OCI-LY1 (cell line): ENCODE results near the gene BLVRA.
"Not testable (repeated sequence)": the region's sequence is repeated elsewhere in the genome, so short reads cannot be mapped to it uniquely, and the experiment has no call there.

Source experiments
- H2AFZ ChIP-seq: fragments of 200-600 bp; sonication (generic), shearing (Covaris generic); 2 replicates; pipeline ENCODE4 v1.6.0; 2014; ENCODE audit warnings: antibody characterized with exemption, mild to moderate bottlenecking, low read length
- H3F3A ChIP-seq: fragments of 200-600 bp; sonication (generic), shearing (Covaris generic); 2 replicates; pipeline ENCODE4 v1.6.0; 2014; ENCODE audit warnings: mild to moderate bottlenecking, antibody characterized with exemption, low read length, moderate library complexity; ENCODE audit not compliant: insufficient read depth
- H3K27ac ChIP-seq: fragments of 200-600 bp; sonication (generic); 2 replicates; pipeline ENCODE4 v1.5.1; 2014; ENCODE audit warnings: low read length, mixed run types, mild to moderate bottlenecking, low read depth; ENCODE audit not compliant: poor library complexity, severe bottlenecking
- H3K27me3 ChIP-seq: fragments of 200-600 bp; sonication (generic); 2 replicates; pipeline ENCODE4 v1.6.0; 2014; ENCODE audit warnings: antibody characterized with exemption, mild to moderate bottlenecking, low read length, moderate library complexity; ENCODE audit not compliant: insufficient read depth
- H3K36me3 ChIP-seq: fragments of 200-600 bp; sonication (generic); 2 replicates; pipeline ENCODE4 v1.6.1; 2014; ENCODE audit warnings: mild to moderate bottlenecking, antibody characterized with exemption, low read length, moderate library complexity, mixed read lengths; ENCODE audit not compliant: insufficient read depth
- H3K4me1 ChIP-seq: fragments of 200-600 bp; sonication (generic); 2 replicates; pipeline ENCODE4 v1.5.1; 2014; ENCODE audit warnings: mild to moderate bottlenecking, low read length, moderate library complexity; ENCODE audit not compliant: insufficient read depth, severe bottlenecking
- H3K4me2 ChIP-seq: fragments of 200-600 bp; sonication (generic), shearing (Covaris generic); 2 replicates; pipeline ENCODE4 v1.6.1; 2014; ENCODE audit warnings: low read length
- H3K4me3 ChIP-seq: fragments of 200-600 bp; sonication (generic); 2 replicates; pipeline ENCODE4 v1.5.1; 2014; ENCODE audit warnings: low read length, low read depth, mild to moderate bottlenecking, mixed read lengths; ENCODE audit not compliant: poor library complexity, severe bottlenecking
- H3K79me2 ChIP-seq: fragments of 200-600 bp; shearing (Covaris generic); 2 replicates; pipeline ENCODE4 v1.6.1; 2016; ENCODE audit warnings: mixed run types, low read length, mixed read lengths; ENCODE audit not compliant: insufficient read depth
- H3K9ac ChIP-seq: fragments of 200-600 bp; sonication (generic), shearing (Covaris generic); 2 replicates; pipeline ENCODE4 v1.6.1; 2014; ENCODE audit warnings: mild to moderate bottlenecking, low read length, mixed read lengths
- H3K9me2 ChIP-seq: fragments of 200-600 bp; sonication (generic), shearing (Covaris generic); 2 replicates; pipeline ENCODE4 v1.6.1; 2014; ENCODE audit warnings: low read depth, mild to moderate bottlenecking, low read length, mixed read lengths
- H3K9me3 ChIP-seq: fragments of 200-600 bp; shearing (Covaris generic); 2 replicates; pipeline ENCODE4 v1.6.1; 2014; ENCODE audit warnings: low read length, mixed read lengths
- H4K20me1 ChIP-seq: fragments of 200-600 bp; sonication (generic), shearing (Covaris generic); 2 replicates; pipeline ENCODE4 v1.6.0; 2016; ENCODE audit warnings: mild to moderate bottlenecking, low read length; ENCODE audit not compliant: insufficient read depth
- CTCF ChIP-seq: fragments of 200-600 bp; sonication (generic), shearing (Covaris generic); IDR thresholded peaks from 2 replicates; pipeline ENCODE4 v1.5.1; 2017; ENCODE audit warnings: mild to moderate bottlenecking, antibody characterized with exemption, low read length, moderate library complexity, mixed read lengths
- EZH2 ChIP-seq: fragments of 200-600 bp; sonication (generic), shearing (Covaris generic); IDR thresholded peaks from 2 replicates; pipeline ENCODE4 v1.8.0; 2017; ENCODE audit warnings: borderline replicate concordance, mixed run types, mild to moderate bottlenecking, antibody characterized with exemption, low read length, moderate library complexity, mixed read lengths

The BLVRA gene

GRCh38 chr7:43727494-43727893 lies 31.0 kb upstream of the BLVRA start:
- Histone ChIP-seq H3K9ac (no peak overlapping the region), H3K36me3 (peaks cover 17% of the 10 kb centered on the region), H2AFZ (no peak overlapping the region), H3K9me2 (no peaks in the 10 kb centered on the region), H3K4me1 (peaks cover 23% of the 10 kb centered on the region), H4K20me1 (no peaks in the 10 kb centered on the region), H3K4me2 (peak overlapping the region; percentile 28), H3F3A (no peaks in the 10 kb centered on the region), H3K27me3 (no peaks in the 10 kb centered on the region), H3K4me3 (peak overlapping the region; percentile 78), H3K27ac (no peak overlapping the region), H3K9me3 (0 out of 2 replicates have a peak, but pooled peaks cover 3% of the 10 kb centered on the region), H3K79me2 (peaks cover 65% of the 10 kb centered on the region)
- TF ChIP-seq CTCF (0 out of 2 replicates have a peak, but pooled peaks have one; percentile 3), EZH2 (no peak)

DNA sequence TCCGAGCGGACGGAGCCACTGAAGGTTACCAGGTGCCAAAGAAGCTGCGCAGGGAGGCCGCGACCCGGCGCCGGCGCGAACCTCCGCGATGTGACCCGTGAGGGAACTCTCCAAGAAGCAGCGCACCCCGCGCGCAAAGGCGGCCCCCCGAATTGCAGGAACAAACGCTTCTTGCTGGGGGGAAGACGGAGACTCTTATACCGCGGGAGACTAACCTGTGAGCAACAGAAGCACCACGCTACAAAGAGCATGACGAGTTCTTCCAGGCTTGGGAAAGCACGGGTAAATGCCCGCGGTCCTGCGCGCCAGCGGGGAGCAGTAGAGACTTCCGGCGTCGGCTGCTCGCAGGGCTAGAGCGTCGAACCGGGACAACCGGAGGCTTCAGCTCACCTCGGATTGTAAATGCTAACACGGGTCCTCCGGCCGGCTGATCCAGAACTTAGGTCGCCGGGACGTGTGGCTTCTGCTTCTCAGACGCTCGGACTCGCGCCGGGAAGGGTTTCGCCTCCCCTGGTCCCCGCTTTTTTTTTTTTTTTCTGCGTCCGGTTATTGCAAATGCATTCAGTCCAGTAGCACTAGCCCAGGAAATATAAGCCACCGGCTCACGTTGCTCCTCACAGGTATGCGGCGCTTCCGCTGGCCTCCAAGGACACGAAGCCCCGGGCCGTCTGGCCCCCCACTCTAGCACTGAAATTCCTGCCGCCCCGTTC lies 29.1 kb upstream of the BLVRA start, which contains the start of gene COA1:
Gene COA1, minus strand, starts transcription at position 310 of the 710 bp plus-strand sequence. CDS start 80,909 bp downstream, outside the sequence.
- Histone ChIP-seq H3K4me1 (peaks cover 23% of the 10 kb centered on the region), H3K27me3 (no peaks in the 10 kb centered on the region), H3K4me3 (peak within 1 kb of the TSS; percentile 78), H4K20me1 (no peaks in the 10 kb centered on the region), H3K9me2 (no peaks in the 10 kb centered on the region), H3K27ac (peak within 1 kb of the TSS; percentile 17), H3K9ac (peak within 1 kb of the TSS; percentile 80), H3F3A (no peaks in the 10 kb centered on the region), H3K79me2 (peaks cover 47% of the 10 kb centered on the region), H3K36me3 (peaks cover 17% of the 10 kb centered on the region), H3K9me3 (0 out of 2 replicates have a peak, but pooled peaks cover 3% of the 10 kb centered on the region), H2AFZ (peak within 1 kb of the TSS; percentile 91), H3K4me2 (peak within 1 kb of the TSS; percentile 81)
- TF ChIP-seq CTCF (no peak; the same call in 1 of the 2 replicates), EZH2 (no peak)

GRCh38 chr7:43729924-43730248 lies 28.6 kb upstream of the BLVRA start:
- Histone ChIP-seq H3K4me1 (peaks cover 23% of the 10 kb centered on the region), H3K36me3 (peaks cover 12% of the 10 kb centered on the region), H3K79me2 (peaks cover 42% of the 10 kb centered on the region), H3K4me2 (peak overlapping the region; percentile 81), H3K4me3 (peak overlapping the region; percentile 78), H3K9ac (peak overlapping the region; percentile 80), H3K27me3 (no peaks in the 10 kb centered on the region), H3K9me2 (no peaks in the 10 kb centered on the region), H3K9me3 (0 out of 2 replicates have a peak, but pooled peaks cover 3% of the 10 kb centered on the region), H3F3A (no peaks in the 10 kb centered on the region), H3K27ac (peak overlapping the region; percentile 17), H4K20me1 (no peaks in the 10 kb centered on the region), H2AFZ (peak overlapping the region; percentile 91)
- TF ChIP-seq EZH2 (no peak), CTCF (no peak)

GRCh38 chr7:43731494-43731893 lies 27.0 kb upstream of the BLVRA start:
- peaks cover 26% of the 10 kb centered on the region for H3K79me2 ChIP-seq
- H3K27ac ChIP-seq, H3K4me3 ChIP-seq, H3K36me3 ChIP-seq, H3K27me3 ChIP-seq, H3F3A ChIP-seq, H3K9ac ChIP-seq, H3K9me2 ChIP-seq, H2AFZ ChIP-seq, H3K4me2 ChIP-seq, H3K9me3 ChIP-seq, H4K20me1 ChIP-seq: not testable (repeated sequence)
- H3K4me1 ChIP-seq: peaks cover 23% of the 10 kb centered on the region

DNA sequence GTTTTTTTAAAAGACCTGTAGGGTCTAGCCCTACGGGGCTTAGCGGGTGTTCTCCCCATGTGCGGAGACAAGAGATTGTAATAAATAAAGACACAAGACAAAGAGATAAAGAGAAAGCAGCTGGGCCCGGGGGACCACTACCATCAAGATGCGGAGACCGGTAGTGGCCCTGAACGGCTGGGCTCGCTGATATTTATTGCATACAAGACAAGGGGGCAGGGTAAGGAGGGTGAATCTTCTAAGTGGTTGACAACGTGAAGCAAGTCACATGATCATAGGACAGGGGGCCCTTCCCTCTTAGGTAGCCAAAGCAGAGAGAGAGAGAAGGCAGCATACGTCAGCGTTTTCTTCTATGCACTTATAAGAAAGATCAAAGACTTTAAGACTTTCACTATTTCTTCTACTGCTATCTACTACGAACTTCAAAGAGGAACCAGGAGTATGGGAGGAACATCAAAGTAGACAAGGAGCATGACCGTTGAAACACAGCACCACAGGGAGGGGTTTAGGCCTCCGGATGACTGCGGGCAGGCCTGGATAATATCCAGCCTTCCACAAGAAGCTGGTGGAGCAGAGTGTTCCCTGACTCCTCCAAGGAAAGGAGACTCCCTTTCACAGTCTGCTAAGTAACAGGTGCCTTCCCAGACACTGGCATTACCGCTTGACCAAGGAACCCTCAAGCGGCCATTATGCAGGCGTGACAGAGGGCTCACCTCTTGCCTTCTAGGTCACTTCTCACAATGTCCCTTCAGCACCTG lies 23.7 kb upstream of the BLVRA start:
- H3K79me2 ChIP-seq, H3K9ac ChIP-seq, H3K9me3 ChIP-seq, H3K36me3 ChIP-seq, H3K27me3 ChIP-seq, H3K27ac ChIP-seq, H2AFZ ChIP-seq, H3K4me3 ChIP-seq, H3K9me2 ChIP-seq, H3K4me2 ChIP-seq, H3K4me1 ChIP-seq, H3F3A ChIP-seq, H4K20me1 ChIP-seq: not testable (repeated sequence)
